NCI-H2081 (cell line): ENCODE measurements around the gene BEAN1.

Source experiments
- DNase-seq, 2 experiments: peaks; one replicate each; lab custom pipeline; 2025; lab: John Stamatoyannopoulos, UW

The BEAN1 gene

GRCh38 chr16:66470556-66470955, 43.5 kb downstream of the BEAN1 start:
- no peak for DNase-seq

GRCh38 chr16:66471264-66471663, 44.2 kb downstream of the BEAN1 start:
- no peak for DNase-seq

GRCh38 chr16:66471716-66472393, 44.8 kb downstream of the BEAN1 start:
- DNase-seq: no peak

GRCh38 chr16:66473051-66473571, 46.0 kb downstream of the BEAN1 start:
- peak in 1 of 2 experiments; percentile 11 for DNase-seq

- DNase-seq: peak; percentile 53 to 86
Measured at GRCh38 chr16:66473654-66474519, 46.8 kb downstream of the BEAN1 start.

- peak in 1 of 2 experiments; percentile 47 for DNase-seq
Measured at GRCh38 chr16:66474750-66475199, 47.7 kb downstream of the BEAN1 start.

DNA sequence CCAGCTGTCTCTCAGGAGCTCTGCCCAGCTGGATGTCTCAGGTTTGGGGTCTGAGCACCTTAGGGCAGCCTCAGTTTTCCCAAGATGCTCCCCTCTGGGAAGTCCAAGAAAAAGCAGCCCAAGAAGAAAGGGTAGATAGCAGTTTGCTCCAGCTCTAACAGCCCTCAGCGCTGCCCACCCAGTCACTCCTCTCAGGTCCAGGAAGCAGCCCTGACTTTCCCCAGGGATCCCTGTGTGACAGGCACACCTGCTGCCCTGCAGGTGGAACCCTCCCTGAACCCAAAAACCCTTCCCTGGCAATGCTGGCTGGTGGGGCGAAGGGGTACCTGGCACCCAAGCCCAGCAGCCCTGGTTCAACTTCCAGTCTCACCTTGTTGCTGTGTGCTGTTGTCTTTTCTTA, 48.1 kb downstream of the BEAN1 start:
- no peak for DNase-seq

- DNase-seq: no peak
Measured at GRCh38 chr16:66476328-66477027, 49.4 kb downstream of the BEAN1 start.

DNA sequence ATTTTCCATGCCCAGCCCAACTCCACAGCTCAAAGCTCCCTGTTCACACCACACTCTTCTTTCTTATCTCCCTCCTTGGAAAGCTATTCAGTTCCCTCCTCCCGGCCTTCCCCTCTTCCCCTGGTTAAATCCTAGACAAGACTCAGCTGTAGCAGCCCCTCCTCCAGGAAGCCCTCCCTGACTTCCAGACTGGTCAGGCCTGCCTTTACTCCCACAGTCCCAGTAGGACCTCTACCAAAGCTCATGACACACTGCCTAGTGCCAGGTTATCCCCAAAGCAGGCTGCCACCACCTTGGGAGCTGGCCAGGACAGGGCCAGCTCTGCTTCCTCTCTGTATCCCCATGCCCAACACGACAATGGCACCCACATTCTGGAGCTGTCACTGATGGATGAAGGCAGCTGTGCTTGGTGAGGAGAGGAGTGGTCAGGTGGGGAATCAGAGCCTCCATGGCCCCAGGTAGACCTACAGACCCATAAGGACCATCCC, 50.0 kb downstream of the BEAN1 start:
- no peak for DNase-seq

DNA sequence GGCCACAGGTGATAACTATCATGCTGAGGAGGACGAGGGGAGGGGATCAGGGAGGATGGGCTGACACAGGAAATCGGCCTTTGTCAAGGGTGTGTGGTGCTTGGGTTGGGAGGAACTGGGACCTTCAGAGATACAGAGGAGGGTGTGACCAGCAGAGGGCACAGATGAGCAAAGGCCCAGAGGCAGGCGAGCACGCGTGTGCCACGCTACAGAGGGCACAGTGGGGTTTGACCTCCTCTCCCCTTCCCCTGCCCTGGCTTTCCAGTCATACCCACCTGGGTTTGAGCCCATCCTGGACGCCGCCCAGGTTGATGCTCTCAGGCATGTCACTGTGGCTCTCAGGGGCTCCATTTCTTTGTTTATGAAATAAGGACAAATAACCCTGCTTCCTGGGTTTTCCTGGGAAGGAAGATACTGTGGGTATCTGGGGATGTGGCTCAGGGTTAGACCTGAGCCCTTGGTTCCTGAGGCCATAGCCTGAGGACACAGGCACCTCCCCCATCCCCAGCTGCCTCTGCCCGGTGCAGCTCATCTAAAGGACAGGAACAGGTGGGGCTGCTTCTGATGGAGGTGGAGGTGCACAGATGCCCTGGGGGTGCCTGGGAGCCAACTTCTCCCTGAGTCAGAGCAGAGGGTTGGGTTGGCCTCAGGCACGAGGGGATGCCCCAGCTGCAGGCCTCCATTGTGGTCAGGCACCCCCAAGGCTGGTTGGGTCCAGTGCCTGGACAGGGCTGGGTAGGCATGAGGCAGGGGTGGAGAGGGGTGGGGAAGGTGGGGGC, 51.8 kb downstream of the BEAN1 start:
- DNase-seq: peak in 1 of 2 experiments; percentile 17

DNA sequence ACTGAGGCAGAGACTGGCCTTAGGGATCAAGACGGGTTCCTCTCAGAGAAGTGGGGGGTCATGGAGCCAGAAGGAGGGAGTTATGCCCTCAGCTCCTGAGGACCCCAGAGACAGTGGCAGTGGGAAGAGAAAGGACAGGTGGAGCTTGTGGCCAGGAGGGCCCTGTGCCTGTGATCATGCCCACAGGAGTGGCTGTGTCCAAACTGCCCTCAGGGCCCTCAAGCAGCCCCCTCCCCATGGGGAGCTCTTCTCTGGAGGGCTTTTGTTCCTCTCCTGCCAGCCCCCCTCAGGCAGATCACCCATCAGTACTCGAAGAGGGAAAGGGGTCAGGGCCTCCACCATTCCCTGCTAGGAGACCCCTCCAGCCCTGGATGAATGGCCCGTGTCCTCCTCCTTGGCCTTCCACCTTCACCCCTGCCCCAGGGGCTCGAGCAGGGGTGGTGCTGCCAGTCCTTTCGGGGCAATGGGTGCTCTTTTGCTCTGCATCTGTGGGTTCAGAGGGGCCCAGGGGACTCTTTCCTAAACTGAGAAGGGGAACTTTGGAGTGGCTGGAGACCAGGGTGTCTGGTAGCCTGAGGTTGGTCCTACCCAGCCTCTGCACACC, 52.7 kb downstream of the BEAN1 start:
- no peak for DNase-seq

GRCh38 chr16:66480265-66481080, 53.4 kb downstream of the BEAN1 start:
- no peak for DNase-seq

DNA sequence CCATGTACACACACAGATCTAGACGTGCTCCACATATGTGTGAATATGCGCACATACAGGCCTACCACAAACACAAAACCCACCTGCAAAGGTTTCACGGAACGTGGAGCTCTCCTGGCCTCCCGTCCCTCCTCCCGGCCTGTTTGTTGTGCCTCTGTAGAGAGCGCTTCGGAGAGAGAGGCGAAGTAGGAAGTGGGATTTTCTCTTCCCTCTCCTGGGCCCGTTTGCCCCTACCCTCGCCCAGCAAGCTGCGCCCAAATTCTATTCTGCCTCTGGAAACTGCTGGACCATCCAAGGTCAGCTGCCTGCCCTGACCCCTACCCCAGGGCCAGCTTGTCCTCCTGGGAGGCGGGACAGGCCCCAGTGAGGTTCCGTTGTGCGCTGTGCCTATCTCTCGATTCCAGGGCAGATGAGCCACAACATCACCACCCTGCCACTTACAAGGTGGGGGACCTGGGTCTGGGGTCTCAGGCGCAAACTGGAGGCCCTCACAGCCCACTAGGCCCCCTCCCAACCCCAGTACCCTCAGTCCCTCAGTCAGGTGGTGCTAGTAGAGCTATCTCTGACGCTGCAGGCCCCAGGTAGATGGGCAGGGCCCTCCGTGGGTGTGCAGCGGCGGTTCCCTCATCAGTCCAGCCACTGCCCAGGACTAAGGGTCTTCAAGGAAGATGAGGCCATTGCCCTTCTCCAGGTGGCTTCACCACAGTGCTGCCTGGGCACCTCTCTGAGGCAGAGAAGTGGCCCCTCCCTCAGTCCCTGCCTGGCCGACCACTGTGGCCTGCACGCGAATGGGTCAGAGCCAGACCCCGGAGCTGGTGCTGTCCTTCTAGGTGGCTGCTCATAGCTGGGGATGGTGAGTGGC, 54.2 kb downstream of the BEAN1 start:
- DNase-seq: no peak

- DNase-seq: no peak
Measured at GRCh38 chr16:66481943-66482390, 54.9 kb downstream of the BEAN1 start.

DNA sequence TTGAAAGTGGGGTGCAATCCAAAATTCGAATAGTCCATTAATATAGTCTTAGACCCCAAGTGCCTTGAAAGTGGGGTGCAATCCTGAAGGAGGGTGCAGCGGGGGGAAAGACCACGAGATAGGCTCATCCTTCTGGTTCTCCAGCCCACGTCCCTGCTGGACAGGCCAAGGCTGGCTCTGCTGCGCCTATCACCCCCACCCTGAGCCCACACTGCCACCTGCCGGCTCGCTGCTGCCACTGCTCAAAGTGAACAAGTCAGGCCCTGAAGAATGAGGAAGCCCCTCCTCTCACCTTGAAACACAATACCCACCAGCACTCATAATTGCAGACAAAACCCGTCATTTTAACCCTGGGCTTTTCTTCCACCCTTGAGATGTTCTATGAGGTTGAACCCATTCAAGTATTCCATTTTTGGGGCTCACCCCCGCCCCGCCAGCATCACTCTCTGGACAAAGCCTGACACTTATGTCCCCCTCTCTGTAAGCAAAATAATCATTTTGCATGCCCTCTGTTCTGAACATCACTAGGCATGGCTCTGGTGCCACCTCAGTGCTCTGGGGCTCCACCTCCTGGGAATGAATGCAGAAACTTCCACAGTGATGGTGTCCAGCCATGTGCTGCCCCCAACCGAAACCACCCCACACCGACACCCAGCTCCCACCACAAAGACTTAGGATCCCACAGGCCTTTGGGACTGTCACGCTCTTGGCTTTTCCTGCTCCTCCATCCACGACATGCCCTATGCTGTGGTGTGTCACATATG, 56.8 kb downstream of the BEAN1 start:
- peak; percentile 48 to 67 for DNase-seq

DNA sequence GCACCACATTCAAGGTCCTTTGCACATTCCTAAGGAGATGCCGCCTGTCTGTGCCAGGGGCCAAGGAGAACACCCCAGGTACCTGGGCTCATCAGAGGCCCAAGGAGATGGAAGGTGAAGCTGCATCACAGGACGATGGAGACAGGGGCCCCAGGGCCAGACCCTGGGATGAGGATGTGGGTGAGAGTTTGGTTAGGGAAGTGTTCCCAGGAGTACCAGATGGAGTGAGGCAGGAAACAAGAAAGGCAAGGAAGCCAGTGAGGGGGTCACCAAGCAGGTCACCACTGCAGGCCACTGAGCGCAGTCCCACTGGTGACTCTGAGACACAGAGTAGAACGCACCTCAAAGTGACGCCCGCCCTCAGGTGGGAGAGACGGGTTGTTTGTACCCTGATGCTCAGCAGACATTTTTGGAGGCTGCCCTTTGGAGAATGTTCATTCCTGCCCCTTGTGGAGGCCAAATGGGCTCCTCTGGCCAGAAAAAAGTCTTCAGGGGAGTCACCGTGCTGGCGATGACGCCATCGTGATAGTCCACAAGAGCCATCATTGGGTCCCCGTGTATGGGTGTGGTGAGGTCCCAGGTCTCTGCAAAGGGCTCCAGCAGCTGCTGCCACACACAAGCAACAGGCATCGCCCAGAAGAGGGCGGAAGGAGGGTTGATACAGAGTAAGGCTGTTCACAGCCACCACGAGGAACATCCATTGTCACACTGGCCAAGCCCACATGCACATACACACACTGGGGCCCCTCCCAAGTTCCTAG, 57.5 kb downstream of the BEAN1 start:
- DNase-seq: no peak

- DNase-seq: no peak
Measured at GRCh38 chr16:66485376-66485775, 58.3 kb downstream of the BEAN1 start.
